RWPE1 (cell line): ENCODE data around the gene ITPRID2.

Experiments
- CTCF ChIA-PET: fragments of 350-600 bp; sonication (Branson Sonifier 250); formaldehyde crosslinking; extraction: SDS; loops from one replicate; lab custom pipeline; 2021; lab: Yijun Ruan, JAX
- POLR2A ChIA-PET: fragments of 400-600 bp; formaldehyde crosslinking; extraction: SDS; loops from one replicate; lab custom pipeline; 2020; ENCODE audit warnings: antibody characterized with exemption; ENCODE audit not compliant: low non-redundant PET; lab: Yijun Ruan, JAX
- DNase-seq: peaks from one replicate; pipeline ENCODE4 v3.0.0; 2012; ENCODE audit warnings: low spot score
- H3K27ac ChIP-seq: fragments of 450-650 bp; 2 replicates; pipeline ENCODE4 v1.5.1; 2017
- TF ChIP-seq, protein P1 (sequence below): fragments of 450-650 bp; conservative IDR thresholded peaks from 2 replicates; pipeline ENCODE4 v1.5.1; 2017; ENCODE audit warnings: low read depth, mild to moderate bottlenecking

The ITPRID2 gene

DNA sequence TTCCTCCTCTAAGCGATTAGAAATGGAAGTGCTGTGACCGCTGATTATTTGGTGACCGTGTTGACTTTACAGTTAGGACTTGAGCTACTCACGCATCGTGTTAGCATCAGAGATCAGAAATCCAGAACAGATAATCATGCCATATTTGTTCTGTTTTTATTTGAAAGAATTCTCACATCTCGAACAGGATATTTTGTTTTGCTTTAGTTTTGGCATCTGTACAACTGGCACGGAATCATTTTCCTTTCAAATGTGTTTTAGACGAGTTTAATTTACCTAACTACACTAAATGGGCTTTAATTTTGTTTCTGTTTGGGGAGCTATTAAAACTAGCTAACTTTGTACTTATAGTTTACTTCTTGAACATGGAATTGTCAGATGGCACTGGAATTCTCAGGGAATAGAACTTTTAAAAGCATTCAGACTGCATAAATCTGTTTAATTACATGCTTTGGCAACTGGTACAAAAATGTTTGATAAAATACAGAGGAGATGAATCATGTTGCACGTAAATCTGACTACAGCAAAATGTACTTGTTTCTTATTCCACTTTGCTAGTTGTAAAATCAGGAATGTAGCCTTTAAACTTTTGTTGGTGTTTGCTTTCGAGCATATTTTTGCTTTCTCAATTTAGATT lies 1.4 kb downstream of the ITPRID2 start:
- peak overlapping the region; percentile 96 for H3K27ac ChIP-seq
- CTCF ChIA-PET = interaction anchor here (1.2 kb wide), 1 partner anchor 185 kb away, joined by 4 read pairs; no protein-coding TSS in a partner anchor
- no peak for DNase-seq
- TF ChIP-seq, protein P1, sequence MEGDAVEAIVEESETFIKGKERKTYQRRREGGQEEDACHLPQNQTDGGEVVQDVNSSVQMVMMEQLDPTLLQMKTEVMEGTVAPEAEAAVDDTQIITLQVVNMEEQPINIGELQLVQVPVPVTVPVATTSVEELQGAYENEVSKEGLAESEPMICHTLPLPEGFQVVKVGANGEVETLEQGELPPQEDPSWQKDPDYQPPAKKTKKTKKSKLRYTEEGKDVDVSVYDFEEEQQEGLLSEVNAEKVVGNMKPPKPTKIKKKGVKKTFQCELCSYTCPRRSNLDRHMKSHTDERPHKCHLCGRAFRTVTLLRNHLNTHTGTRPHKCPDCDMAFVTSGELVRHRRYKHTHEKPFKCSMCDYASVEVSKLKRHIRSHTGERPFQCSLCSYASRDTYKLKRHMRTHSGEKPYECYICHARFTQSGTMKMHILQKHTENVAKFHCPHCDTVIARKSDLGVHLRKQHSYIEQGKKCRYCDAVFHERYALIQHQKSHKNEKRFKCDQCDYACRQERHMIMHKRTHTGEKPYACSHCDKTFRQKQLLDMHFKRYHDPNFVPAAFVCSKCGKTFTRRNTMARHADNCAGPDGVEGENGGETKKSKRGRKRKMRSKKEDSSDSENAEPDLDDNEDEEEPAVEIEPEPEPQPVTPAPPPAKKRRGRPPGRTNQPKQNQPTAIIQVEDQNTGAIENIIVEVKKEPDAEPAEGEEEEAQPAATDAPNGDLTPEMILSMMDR = no peak
- POLR2A ChIA-PET = no interaction called here

DNA sequence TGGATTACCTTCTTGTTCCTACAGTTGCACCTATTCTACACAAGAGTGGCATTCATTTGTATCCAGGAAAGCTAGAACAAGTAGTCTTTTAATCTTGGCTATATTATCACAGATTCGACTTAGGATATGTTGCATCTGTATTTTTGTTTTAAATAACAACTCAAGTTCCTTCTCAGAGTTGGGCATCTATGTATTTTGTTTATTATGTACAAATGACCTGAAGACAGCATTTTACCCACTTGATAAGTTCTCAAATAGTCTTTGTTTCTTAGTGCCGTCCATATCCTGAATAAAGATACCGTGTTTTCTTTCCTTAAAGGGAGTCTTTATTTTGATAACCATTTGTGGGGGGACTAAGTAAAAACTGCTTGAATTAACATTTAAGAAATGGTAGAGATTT lies 2.9 kb downstream of the ITPRID2 start:
- POLR2A ChIA-PET = no interaction called here
- no peak for DNase-seq
- TF ChIP-seq, protein P1 = no peak
- CTCF ChIA-PET = no interaction called here
- H3K27ac ChIP-seq = no peak overlapping the region

DNA sequence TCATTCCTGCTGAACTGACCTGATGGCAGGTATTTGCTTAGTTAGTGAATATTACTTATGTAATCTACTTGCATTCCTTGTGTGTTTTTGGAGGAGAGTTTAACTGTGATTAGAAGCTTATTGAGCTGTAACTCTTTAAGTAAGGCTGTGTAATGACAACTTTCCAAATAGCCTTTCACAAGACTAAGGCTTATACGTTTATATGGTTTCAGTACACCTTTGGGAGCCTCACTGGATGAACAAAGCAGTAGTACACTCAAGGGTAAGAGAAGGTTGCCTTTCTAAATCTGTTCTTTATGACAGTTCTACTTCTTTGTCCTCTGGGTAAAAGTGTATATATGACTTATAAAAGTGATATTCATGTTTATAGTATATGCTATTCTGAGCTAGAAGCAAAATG lies 4.3 kb downstream of the ITPRID2 start:
- DNase-seq = no peak
- TF ChIP-seq, protein P1 = no peak
- no peak overlapping the region for H3K27ac ChIP-seq
- ChIA-PET CTCF (no interaction called here), POLR2A (no interaction called here)

DNA sequence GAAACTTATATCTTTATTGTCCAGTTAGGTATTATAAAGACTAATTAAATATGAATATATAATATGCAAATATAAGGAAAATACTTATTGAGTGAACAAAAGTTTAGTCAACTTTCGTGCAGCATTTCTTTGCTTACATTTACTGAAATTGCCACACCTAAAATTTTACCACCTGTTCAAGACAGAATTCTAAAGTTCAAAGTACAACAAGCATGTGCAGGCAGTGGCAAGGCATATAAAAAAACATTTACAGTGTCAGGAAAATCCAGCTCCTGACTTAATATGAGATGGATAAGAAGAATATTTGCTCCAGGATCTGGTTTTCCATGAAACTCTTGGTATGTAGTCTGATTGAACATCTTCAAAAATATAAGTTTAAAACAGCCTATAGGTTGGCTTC lies 4.8 kb downstream of the ITPRID2 start:
- POLR2A ChIA-PET = no interaction called here
- H3K27ac ChIP-seq = no peak overlapping the region
- CTCF ChIA-PET = interaction anchor here (1.9 kb wide), 1 partner anchor 154 kb away, joined by 9 read pairs; no protein-coding TSS in a partner anchor
- TF ChIP-seq, protein P1 = no peak
- DNase-seq = no peak

DNA sequence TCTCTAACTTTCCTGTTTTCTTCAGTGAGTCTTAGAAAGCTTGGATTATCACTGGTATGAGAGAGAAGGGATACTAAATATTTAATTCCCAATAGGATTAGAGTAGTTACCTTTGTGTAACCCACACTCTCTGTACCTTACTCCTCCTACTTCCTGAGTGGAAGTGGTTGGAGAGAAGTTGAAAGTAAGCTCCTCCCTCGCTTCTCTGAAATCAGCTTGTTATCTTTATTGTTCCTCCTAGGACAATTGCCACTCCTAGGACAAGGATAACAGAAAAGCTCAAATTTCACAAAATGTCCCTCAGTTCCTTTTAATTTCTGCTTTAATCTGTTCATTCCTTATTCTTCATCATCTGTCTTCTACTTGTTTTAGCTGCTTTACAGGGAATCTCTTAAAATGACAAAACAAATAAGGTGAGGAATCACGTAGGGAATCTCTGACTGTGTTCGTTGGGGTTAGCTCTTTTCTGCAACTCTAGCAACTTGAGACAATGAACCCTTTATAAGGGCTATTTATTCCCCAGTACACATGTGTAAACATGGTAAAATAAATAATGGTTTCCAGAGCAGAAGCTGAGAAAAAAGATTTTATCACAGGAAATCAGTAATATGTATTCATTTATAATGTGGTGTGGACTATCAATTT lies 8.6 kb downstream of the ITPRID2 start:
- H3K27ac ChIP-seq = no peak overlapping the region
- ChIA-PET CTCF (no interaction called here), POLR2A (no interaction called here)
- no peak for DNase-seq
- TF ChIP-seq, protein P1 = no peak

DNA sequence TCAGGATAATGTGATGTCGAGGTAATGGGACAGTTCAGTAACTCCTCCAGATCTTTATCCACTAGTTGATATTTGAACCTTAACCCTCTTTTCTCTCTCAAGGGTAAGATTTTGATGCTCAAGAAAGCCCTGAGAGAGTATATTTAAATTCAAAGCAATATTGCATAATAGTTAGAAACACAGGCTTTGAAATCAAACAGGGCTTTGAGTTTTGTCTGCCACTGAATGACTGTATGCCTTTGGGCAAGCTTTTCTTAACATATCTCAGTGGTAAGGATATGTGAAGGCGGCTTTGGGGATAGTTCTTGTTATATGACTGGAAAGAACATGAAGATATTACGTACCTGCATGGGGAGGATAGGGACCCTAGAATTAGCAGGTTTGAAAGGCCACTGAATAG lies 11.1 kb downstream of the ITPRID2 start:
- TF ChIP-seq, protein P1 = no peak
- DNase-seq = no peak
- ChIA-PET CTCF (no interaction called here), POLR2A (no interaction called here)
- no peak overlapping the region for H3K27ac ChIP-seq
